ENCODE results near the gene DNAJC1. TPM values are rescaled to one million over a fixed set of nuclear protein-coding genes. Genes with fewer than 3 reads are reported as not detected.

Gene DNAJC1
- total RNA-seq, 4 donors from 2014 or later: 22.8 to 101 (median 49.4) TPM

DNA sequence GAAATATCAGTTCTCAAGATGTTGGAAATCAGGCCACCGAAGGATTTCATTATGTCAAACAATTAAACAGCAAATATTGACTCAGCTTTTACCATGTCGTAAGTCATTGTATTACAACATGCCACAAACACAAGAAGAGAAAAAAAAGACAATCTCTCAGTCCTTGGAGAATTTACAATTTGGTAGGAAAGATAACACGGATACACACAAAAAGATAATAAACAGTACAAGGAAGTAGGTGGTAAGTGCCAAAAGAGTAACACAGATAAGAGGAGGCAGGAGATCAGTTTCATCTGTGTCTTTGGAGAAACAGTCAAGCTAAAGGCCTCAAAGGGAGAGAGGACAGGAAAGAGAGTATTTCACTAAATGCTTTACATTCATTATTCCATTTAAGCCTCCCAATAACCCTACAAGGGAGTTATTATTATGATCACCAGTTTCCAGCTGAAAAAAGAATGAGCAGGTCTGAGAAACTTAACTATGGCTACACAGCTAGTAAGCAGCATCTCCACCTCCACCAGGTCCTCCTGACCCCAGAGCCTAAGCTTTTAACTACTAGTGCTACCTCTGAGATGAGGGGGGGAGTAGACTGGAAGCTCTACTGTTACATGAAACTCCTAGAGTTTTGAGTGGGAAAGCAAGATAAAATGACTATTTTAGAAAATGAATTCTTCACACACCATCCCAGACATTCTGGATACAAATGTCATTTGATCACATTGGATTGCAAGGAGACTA, 13.9 kb upstream of the DNAJC1 start:
- no peak for TF ChIP-seq POLR2A (IDR thresholded peaks at IDR 0.05)
- TF ChIP-seq, protein P1, sequence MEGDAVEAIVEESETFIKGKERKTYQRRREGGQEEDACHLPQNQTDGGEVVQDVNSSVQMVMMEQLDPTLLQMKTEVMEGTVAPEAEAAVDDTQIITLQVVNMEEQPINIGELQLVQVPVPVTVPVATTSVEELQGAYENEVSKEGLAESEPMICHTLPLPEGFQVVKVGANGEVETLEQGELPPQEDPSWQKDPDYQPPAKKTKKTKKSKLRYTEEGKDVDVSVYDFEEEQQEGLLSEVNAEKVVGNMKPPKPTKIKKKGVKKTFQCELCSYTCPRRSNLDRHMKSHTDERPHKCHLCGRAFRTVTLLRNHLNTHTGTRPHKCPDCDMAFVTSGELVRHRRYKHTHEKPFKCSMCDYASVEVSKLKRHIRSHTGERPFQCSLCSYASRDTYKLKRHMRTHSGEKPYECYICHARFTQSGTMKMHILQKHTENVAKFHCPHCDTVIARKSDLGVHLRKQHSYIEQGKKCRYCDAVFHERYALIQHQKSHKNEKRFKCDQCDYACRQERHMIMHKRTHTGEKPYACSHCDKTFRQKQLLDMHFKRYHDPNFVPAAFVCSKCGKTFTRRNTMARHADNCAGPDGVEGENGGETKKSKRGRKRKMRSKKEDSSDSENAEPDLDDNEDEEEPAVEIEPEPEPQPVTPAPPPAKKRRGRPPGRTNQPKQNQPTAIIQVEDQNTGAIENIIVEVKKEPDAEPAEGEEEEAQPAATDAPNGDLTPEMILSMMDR (IDR thresholded peaks at IDR 0.05): no peak
- intact Hi-C loops (cut with DNase I; ENCODE audit: low total_unique reads): loop anchor here (10.0 kb wide), 1 partner anchor 977 kb away; no protein-coding TSS in a partner anchor
- no peak for DNase-seq (ENCODE audit: low spot score in 2 of 2)
- 67 to 70% methylated on average over 3 of the region's 3 CpGs for WGBS, 2 donors
- H3K4me3 ChIP-seq (ENCODE audit: low read depth, poor library complexity, severe bottlenecking): no peak overlapping the region

- intact Hi-C loops (cut with DNase I; ENCODE audit: low total_unique reads): loop anchor here (10.0 kb wide), 1 partner anchor 979 kb away; no protein-coding TSS in a partner anchor
- TF ChIP-seq, protein P1 (IDR thresholded peaks at IDR 0.05): no peak
- no peak for TF ChIP-seq POLR2A (IDR thresholded peaks at IDR 0.05)
- DNase-seq (ENCODE audit: low spot score in 2 of 2): no peak
- 88% methylated on average over 5 of the region's 5 CpGs for WGBS, 2 donors
- no peak overlapping the region for H3K4me3 ChIP-seq (ENCODE audit: low read depth, poor library complexity, severe bottlenecking)
Measured at GRCh38 chr10:22016046-22016705, 12.6 kb upstream of the DNAJC1 start.

DNA sequence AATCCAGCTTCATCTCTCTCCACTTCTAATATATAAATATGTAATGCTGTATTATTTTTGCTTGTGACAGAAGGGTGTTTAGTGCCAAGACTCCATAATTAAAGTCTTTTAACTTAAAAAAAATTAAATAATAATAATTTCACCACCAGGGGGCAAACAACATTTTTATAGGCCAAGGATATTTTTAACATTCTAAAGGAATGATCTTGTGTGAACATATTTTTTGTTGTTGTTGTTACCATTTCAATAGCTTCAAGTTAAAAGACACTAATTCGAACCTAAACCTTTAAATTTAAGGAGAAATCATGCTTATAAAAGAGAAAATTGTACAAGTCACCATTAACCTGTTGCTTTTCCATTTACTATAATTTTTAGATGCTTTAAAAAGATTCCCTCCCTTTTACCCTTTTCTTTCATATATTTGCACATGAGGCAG, 7.5 kb upstream of the DNAJC1 start:
- intact Hi-C loops (cut with DNase I; ENCODE audit: low total_unique reads): loop anchor here (10.0 kb wide), 1 partner anchor 984 kb away; no protein-coding TSS in a partner anchor
- no peak for TF ChIP-seq POLR2A (IDR thresholded peaks at IDR 0.05)
- TF ChIP-seq, protein P1 (IDR thresholded peaks at IDR 0.05): no peak
- H3K4me3 ChIP-seq (ENCODE audit: low read depth, poor library complexity, severe bottlenecking): no peak overlapping the region
- 6 to 7% methylated on average over 1 of the region's 1 CpG for WGBS, 2 donors
- DNase-seq (ENCODE audit: low spot score in 2 of 2): no peak

DNA sequence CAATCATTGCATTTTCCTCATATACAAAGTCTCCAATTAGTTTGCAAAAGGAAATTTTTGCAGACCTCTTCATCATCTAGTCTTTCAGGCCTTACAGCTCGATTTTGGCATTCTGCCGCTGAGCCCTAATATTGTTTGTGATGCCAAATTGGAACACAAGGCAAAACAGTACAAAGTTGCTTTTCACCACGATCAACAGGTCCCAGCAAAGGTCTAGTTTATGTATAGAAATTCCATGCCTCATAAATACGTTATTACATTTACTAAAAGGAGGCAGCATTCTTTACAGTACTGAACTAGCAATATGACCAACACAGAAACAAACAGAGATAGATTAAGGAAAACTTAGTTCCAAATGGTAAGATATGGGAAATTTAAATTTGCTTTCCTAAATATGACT, 7.0 kb upstream of the DNAJC1 start:
- TF ChIP-seq POLR2A (IDR thresholded peaks at IDR 0.05): no peak
- TF ChIP-seq, protein P1 (IDR thresholded peaks at IDR 0.05): no peak
- 31% methylated on average over 4 of the region's 4 CpGs for WGBS, 2 donors
- intact Hi-C loops (cut with DNase I; ENCODE audit: low total_unique reads): loop anchor here (10.0 kb wide), 1 partner anchor 984 kb away; no protein-coding TSS in a partner anchor
- no peak for DNase-seq (ENCODE audit: low spot score in 2 of 2)
- H3K4me3 ChIP-seq (ENCODE audit: low read depth, poor library complexity, severe bottlenecking): no peak overlapping the region

DNA sequence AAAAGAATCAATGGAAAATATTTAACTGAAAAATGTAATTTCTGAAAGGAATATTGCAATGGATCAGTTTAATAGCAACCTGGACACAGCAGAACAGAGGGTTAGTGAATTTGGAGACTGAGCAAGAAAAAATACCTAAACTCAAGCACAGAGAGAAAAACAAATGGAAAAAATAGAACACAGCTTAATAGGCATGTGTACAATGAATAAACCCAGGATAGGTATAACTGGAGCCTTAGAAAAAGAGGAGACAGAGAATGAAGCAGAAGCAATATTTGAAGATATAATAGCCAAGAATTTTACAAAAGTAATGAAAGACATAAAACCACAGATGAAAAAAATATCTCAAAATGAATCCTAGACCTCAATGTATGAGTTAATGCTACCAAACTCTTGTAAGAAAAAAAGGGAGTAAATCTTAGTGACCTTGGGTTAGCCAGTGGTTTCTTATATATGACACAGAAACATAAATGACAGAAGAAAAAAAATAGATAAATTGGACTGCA, 2.9 kb upstream of the DNAJC1 start:
- intact Hi-C loops (cut with DNase I; ENCODE audit: low total_unique reads): no loop called here
- no peak for DNase-seq (ENCODE audit: low spot score in 2 of 2)
- TF ChIP-seq POLR2A (IDR thresholded peaks at IDR 0.05): no peak
- TF ChIP-seq, protein P1 (IDR thresholded peaks at IDR 0.05): no peak
- no peak overlapping the region for H3K4me3 ChIP-seq (ENCODE audit: low read depth, poor library complexity, severe bottlenecking)

All from lower leg skin (tissue), 4 donors.